Heart right ventricle (tissue), 16 donors: Measurements from ENCODE around the gene RHBDL1. TPM values are rescaled to one million over a fixed set of nuclear protein-coding genes. Genes with fewer than 3 reads are reported as not detected.
A peak's percentile ranks its signal among the peaks of the same experiment; 100 is the strongest.

Experiments
- ATAC-seq, 8 donors: fragments of 200-7000 bp; cut with Tn5 transposase; one replicate each; pipeline ENCODE4 v1.9.1; 2020; ENCODE audit warnings: mild to moderate bottlenecking in 8 of 8, moderate library complexity in 8 of 8, moderate number of reproducible peaks in 1 of 8
- DNase-seq, 2 donors: peaks; one replicate each; pipeline ENCODE4 v3.0.0-alpha.2; 2020
- H3K27ac ChIP-seq, 10 donors: fragments of 200-600 bp; sonication (generic) in 2 of 10; one replicate each; pipeline versions ENCODE4 v1.5.0 to v1.8.0; 2020 to 2022; ENCODE audit warnings: mild to moderate bottlenecking in 3 of 10
- H3K27me3 ChIP-seq, 7 donors: fragments of 200-600 bp; one replicate each; pipeline ENCODE4 v1.8.0; 2021 to 2022; ENCODE audit warnings: mild to moderate bottlenecking in 2 of 7
- H3K36me3 ChIP-seq, 9 donors: fragments of 200-600 bp; sonication (generic) in 1 of 9; one replicate each; pipeline versions ENCODE4 v1.5.0 to v1.8.0; 2020 to 2022; ENCODE audit warnings: mild to moderate bottlenecking in 2 of 9
- H3K4me1 ChIP-seq, 9 donors: fragments of 200-600 bp; sonication (generic) in 1 of 9; one replicate each; pipeline versions ENCODE4 v1.5.0 to v1.8.0; 2020 to 2022; ENCODE audit warnings: mild to moderate bottlenecking in 4 of 9
- H3K4me3 ChIP-seq, 10 donors: fragments of 200-600 bp; sonication (generic) in 2 of 10; one replicate each; pipeline versions ENCODE4 v1.5.0 to v1.8.0; 2020 to 2022; ENCODE audit warnings: mild to moderate bottlenecking in 7 of 10, moderate library complexity in 2 of 10
- H3K9me3 ChIP-seq, 11 donors: fragments of 200-600 bp in 10 of 11; sonication (generic) in 2 of 11; one replicate each; pipeline versions ENCODE4 v1.5.0 to v1.8.0; 2013 to 2022; ENCODE audit warnings: mild to moderate bottlenecking in 2 of 11, control low read depth in 1 of 11, moderate library complexity in 1 of 11
- WGBS, 2 donors: extraction: QIAGEN DNeasy Blood & Tissue Kit; methylation state at CpG; one replicate each; pipeline ENCODE4 v1.1.7; 2013; ENCODE audit warnings: inconsistent platforms in 1 of 2; 5-methylcytosine and 5-hydroxymethylcytosine counted together
- intact Hi-C, 10 donors: fragments of 100-400 bp; cut with DNase I; formaldehyde crosslinking; loops; one replicate each; pipeline versions ENCODE4 v1.11.1 to v1.14.2; 2022
- polyA plus RNA-seq, 2 donors: library from polyadenylated mRNA; stranded (reverse); fragments of 200-250 nt; gene quantifications; one replicate each; pipeline ENCODE4 v1.2.3, GENCODE V29; 2013
- total RNA-seq, 10 donors: library from RNA; stranded (reverse); fragmentation: NEBNext Ultra II Directional in 3 of 10; extraction: Animal tissue kit (Norgen Biotek cat#: 25700) in 3 of 10; gene quantifications; one replicate each; pipeline versions ENCODE4 v1.2.1 to v1.2.4, GENCODE V29; 2021 to 2023
- TF ChIP-seq, protein P1 (sequence below), 9 donors: fragments of 200-600 bp; sonication (generic) in 2 of 9; IDR thresholded peaks; one replicate each; pipeline versions ENCODE4 v1.5.0 to v1.8.0; 2021 to 2022; ENCODE audit warnings: antibody characterized with exemption in 9 of 9, mild to moderate bottlenecking in 5 of 9, moderate library complexity in 1 of 9
- donor health status: Arrhythmogenic right ventricular cardiomyopathy.
- donor health status: ischemic (EF 13 %, LVEDD 7.1; RV severe dilation, severe dysfunction).
- donor health status: healthy with polysubstance abuse.
- donor health status: DM: no; HTN: yes; CAD: no.
- donor health status: DM: no; HTN: no; CAD: no.
- donor health status: ischemic (EF 25% LVEDD 6.9; RV normal size, moderate dysfunction).
- donor health status: ischemic (EF 25% LVEDD 5.7; RV mildly dilated, moderate dysfunction).
- donor health status: healthy.
- donor health status: DM: yes; HTN: yes; CAD: no.
- donor health status: Ischemic cardiomyopathy.
- donor health status: ischemic (EF 35%, LVEDD 5.7; RV mildly dilated, moderate dysfunction).
- donor health status: nonischemic (EF 11% LVEDD 7.7; RV severe dilation, severe dysfunction).
- donor health status: DM: yes; HTN: yes; CAD: no.
- donor health status: PGD.
- donor health status: ischemic (EF 29% LVEDD 5.4; RV normal size, mild dysfunction).
- donor health status: nonischemic (EF 23%, LVEDD 6.1; RV moderate dilation, normal function).

RHBDL1 gene
- total and polyA plus RNA-seq, 12 donors, result 0.90 to 7.4 (median 2.1) TPM

DNA sequence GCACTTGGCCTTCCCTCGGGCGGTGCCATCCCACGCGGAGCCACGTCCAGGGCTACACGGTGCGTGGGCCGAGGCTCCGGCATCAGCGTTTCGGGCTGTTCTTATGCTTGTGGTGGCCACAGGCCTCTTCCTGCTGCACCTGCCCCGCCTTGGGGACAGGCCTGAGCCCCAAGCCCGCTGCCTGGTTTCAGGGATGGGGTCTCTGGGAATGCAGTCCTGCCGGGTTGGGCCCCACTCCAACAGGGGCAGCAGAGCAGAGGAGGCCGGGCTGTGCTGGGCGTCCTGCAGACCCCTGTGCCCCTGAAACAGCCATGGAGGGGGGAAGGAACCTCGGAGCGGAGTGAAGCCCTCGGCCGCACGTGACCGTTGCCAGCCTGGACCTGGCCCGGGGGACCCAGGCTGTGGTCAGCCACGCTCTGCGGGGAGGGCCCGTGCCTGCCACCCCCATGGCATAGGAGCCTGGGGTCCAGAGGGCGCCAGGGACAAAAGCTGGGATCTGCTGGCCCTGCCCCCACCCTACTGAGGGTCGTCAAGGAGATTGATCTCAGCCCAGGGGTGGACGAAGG, 45.1 kb upstream of the RHBDL1 start:
- no peak overlapping the region for H3K4me3 ChIP-seq
- ATAC-seq (peak in 5 of 8 donors; percentile 1 to 26 (median 18)), DNase-seq (no peak)
- 32 to 46% methylated on average over 29 of the region's 29 CpGs for WGBS, 2 donors
- TF ChIP-seq, protein P1, sequence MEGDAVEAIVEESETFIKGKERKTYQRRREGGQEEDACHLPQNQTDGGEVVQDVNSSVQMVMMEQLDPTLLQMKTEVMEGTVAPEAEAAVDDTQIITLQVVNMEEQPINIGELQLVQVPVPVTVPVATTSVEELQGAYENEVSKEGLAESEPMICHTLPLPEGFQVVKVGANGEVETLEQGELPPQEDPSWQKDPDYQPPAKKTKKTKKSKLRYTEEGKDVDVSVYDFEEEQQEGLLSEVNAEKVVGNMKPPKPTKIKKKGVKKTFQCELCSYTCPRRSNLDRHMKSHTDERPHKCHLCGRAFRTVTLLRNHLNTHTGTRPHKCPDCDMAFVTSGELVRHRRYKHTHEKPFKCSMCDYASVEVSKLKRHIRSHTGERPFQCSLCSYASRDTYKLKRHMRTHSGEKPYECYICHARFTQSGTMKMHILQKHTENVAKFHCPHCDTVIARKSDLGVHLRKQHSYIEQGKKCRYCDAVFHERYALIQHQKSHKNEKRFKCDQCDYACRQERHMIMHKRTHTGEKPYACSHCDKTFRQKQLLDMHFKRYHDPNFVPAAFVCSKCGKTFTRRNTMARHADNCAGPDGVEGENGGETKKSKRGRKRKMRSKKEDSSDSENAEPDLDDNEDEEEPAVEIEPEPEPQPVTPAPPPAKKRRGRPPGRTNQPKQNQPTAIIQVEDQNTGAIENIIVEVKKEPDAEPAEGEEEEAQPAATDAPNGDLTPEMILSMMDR (IDR thresholded peaks at IDR 0.05), result no peak
- H3K4me1 ChIP-seq, result peaks cover 17 to 35% (median 29%) of the 10 kb centered on the region in 9 donors
- H3K9me3 ChIP-seq, result no peaks in the 10 kb centered on the region
- H3K27me3 ChIP-seq, result no peaks in the 10 kb centered on the region
- peaks cover 0 to 58% (median 9%) of the 10 kb centered on the region in 9 donors for H3K36me3 ChIP-seq
- intact Hi-C loops, result loop anchor here in 1 of 10 donors (5.0 kb wide), 1 partner anchor 38 kb away; the partner anchor contains the start of gene RAB40C
- peak overlapping the region in 3 of 10 donors; percentile 1 to 31 (median 21) for H3K27ac ChIP-seq

DNA sequence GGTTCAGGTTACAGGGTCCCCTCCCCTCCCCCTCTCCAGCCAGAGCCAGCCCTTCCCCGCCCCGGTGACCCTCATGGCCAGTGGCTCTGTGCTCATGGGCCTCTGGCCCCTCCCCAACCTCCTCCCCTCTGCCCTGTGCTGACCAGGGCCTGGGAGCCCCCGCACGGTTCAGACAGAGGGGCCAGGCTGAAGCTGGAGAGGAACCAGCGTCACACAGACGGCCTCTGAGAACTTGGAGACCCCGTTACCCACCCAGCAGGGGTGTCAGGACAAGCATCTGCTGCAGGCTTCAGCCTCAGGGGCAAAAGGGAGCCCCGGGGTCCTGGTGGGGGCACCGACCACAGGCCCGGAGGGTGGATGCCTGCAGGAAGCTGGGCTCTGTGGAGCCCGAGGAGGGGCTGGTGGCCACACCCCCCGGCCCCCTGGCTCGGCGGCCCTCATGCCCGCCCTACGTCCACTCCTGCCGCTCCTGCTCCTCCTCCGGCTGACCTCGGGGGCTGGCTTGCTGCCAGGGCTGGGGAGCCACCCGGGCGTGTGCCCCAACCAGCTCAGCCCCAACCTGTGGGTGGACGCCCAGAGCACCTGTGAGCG, 44.6 kb upstream of the RHBDL1 start, which contains the start of gene WFIKKN1:
WFIKKN1 (plus strand) TSS at position 171 of the 591 bp plus-strand sequence; CDS start at position 440, 269 bp downstream.
- H3K27me3 ChIP-seq, result no peaks in the 10 kb centered on the region
- H3K4me3 ChIP-seq, result no peak within 1 kb of the TSS
- H3K36me3 ChIP-seq, result peaks cover 0 to 53% (median 9%) of the 10 kb centered on the region in 9 donors
- DNase-seq (no peak), ATAC-seq (peak in 1 of 8 donors; percentile 2)
- intact Hi-C loops, result loop anchor here in 1 of 10 donors (5.0 kb wide), 1 partner anchor 39 kb away; the partner anchor contains the start of gene RAB40C
- 4 to 6% methylated on average over 23 of the region's 23 CpGs for WGBS, 2 donors
- H3K9me3 ChIP-seq, result no peaks in the 10 kb centered on the region
- H3K4me1 ChIP-seq, result peaks cover 22 to 40% (median 34%) of the 10 kb centered on the region in 9 donors
- H3K27ac ChIP-seq, result peak within 1 kb of the TSS in 4 of 10 donors; percentile 1 to 31 (median 12)
- TF ChIP-seq, protein P1 (IDR thresholded peaks at IDR 0.05), result no peak

DNA sequence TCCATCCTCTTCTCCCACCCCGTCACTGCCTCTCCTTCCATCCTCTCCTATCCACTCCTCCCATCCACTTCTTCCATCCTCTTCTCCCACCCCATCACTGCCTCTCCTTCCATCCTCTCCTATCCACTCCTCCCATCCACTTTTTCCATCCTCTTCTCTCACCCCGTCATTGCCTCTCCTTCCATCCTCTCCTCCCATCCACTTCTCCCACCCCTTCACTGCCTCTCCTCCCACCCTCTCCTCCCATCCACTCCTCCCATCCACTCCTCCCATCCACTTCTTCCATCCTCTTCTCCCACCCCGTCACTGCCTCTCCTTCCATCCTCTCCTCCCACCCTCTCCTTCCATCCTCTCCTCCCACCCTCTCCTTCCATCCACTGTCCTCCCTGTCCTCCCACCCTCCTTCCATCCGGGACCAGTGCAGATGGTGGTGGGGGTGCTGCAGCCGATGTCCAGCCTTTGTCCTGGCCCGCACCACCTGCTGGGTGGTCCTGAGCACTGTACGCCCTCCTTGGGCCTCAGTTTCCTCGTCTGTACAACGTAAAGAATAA, 43.6 kb upstream of the RHBDL1 start:
- H3K4me3 ChIP-seq, result no peak overlapping the region
- no peaks in the 10 kb centered on the region for H3K27me3 ChIP-seq
- H3K27ac ChIP-seq, result no peak overlapping the region
- DNase-seq (no peak), ATAC-seq (no peak)
- intact Hi-C loops, result loop anchor here in 1 of 10 donors (5.0 kb wide), 1 partner anchor 40 kb away; the partner anchor contains the start of gene RAB40C
- TF ChIP-seq, protein P1 (IDR thresholded peaks at IDR 0.05), result no peak
- no peaks in the 10 kb centered on the region for H3K9me3 ChIP-seq
- H3K36me3 ChIP-seq, result peaks cover 0 to 43% (median 8%) of the 10 kb centered on the region in 9 donors
- H3K4me1 ChIP-seq, result peaks cover 22 to 41% (median 36%) of the 10 kb centered on the region in 9 donors
- 54 to 57% methylated on average over 8 to 9 of the region's 9 CpGs for WGBS, 2 donors
